HCT116 (cell line): ENCODE results near the gene SEMA4A.

Source experiments
- EZH2 ChIP-seq: fragments of 200-600 bp; sonication (generic); IDR thresholded peaks from 2 replicates; pipeline ENCODE4 v1.6.1; 2017; ENCODE audit warnings: antibody characterized with exemption, mixed run types
- POLR2A ChIP-seq: IDR thresholded peaks from 2 replicates; pipeline ENCODE4 v1.7.0; 2011; ENCODE audit warnings: borderline replicate concordance; ENCODE audit not compliant: insufficient read depth, insufficient read length; ENCODE audit errors: extremely low read depth

- TF ChIP-seq EZH2 (no peak), POLR2A (no peak)
These were observed 44.6 kb upstream of the SEMA4A start for GRCh38 chr1:156108664-156109241.
